CD1c-positive myeloid dendritic cell (primary cell): ENCODE data around the gene GLI3.

Experiments used
- DNase-seq: peaks from one replicate; pipeline ENCODE4 v3.0.0-alpha.2; 2016; ENCODE audit errors: extremely low spot score

Gene GLI3

DNA sequence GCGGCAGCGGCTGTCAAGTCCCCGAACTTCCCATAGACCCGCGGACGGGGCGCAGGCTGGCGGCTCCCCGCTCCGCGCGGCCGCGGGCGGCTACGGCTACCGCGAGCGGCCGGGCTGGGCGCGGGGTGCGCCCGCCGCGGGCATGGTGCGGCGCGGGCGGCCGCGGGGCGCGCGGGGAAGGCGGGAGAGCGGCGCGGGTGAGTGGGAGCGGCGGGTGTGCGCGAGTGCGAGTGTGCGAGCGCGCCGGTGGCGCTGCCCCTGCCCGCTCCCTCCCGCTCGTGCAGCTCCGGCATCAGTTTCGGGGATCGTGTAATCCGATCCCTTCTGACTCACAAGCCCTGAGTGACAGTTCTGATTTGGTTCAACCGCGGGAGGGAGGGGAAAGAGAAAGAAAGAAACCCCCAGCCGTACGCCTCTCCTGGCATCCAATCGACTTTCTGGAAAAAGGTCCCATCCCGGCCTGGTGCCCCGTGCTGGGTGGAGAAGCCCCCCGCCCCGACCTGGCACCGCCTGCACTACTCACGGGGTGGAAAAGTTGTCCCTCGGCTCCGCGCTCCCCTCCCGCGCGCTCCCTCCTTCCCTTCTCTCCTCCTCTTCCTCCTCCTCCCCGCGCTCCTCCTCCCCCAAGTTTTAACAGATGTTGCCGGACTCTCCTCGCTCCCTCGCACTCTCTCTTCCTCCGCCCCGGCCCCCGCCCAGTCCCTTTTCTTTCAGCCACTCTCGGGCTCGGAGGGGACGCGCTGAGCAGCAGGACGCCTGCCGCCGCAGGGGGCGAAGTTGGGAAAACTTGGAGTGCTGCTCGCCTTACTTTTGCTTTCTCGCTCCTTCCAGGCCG lies at the start of gene GLI3:
TSS of gene GLI3 (minus strand) at position 234 of the 835 bp plus-strand sequence. CDS start 13,956 bp downstream, outside the sequence.
- DNase-seq: no peak

DNA sequence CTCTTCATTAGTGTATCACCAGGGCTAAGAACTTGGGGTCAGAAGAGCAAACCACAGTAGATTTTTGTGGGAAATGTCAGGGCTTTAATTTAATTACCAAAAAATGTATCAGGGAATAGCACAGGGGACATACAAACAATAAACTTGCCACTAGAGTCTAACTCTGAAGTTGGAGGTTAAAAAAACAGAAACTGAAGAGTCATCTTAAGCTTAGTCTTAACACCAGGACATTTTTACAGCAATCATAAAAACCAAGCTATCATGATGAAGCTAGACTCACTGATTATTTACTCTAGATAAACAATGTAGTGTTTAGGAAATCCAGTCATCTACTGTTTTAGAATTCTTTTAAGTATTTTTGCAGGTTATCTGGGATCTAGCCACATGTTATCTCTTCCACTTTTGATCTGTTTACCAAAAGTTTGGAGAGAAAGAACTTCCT lies 48.4 kb upstream of the GLI3 start:
- DNase-seq: no peak

DNA sequence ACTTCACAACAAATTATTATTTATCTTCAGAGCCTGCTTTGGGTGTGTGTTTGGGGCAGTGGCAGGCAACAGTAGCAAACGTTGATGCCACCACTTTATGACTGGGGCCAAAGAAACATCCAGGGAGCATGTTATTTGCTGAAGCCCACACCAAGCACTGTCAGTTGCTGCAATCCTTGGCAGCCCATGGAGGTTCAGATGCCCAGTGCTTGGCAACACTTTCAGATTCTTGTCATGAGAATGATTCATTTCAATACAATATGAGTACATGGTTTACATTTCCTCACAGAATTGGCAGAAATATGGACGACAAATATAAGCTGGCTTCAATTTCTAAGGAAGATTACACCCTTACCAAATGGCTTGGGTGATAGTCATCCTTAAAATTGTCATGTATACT lies 46.5 kb upstream of the GLI3 start:
- no peak for DNase-seq

- DNase-seq: no peak
Observed at GRCh38 chr7:42278344-42278743, 41.3 kb upstream of the GLI3 start.

- peak; percentile 9 for DNase-seq
Observed at GRCh38 chr7:42274053-42274452, 37.0 kb upstream of the GLI3 start.

GRCh38 chr7:42272793-42273665 lies 36.0 kb upstream of the GLI3 start:
- DNase-seq: no peak

- DNase-seq: no peak
Observed at GRCh38 chr7:42269161-42269560, 32.2 kb upstream of the GLI3 start.

GRCh38 chr7:42264702-42265101 lies 27.7 kb upstream of the GLI3 start:
- DNase-seq: no peak

DNA sequence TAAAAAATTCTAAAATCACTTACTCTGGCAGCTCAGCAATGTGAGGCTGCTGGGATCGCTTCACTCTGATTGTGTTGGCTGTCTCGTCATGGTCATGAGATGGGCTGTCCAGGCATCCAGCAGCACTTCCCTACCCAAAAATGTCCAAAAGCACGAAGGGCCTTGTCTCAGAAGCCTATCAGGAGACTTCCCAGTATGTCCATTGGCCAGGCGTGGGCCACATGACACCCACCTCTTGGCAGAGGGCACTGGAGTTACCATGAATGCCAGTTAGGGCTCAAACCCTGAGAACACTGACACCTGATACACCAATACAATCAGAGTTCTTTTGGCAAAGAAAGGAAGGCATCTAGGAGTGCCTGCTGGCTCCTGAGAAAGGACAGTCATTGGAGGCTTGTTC lies 27.0 kb upstream of the GLI3 start:
- DNase-seq: no peak

DNA sequence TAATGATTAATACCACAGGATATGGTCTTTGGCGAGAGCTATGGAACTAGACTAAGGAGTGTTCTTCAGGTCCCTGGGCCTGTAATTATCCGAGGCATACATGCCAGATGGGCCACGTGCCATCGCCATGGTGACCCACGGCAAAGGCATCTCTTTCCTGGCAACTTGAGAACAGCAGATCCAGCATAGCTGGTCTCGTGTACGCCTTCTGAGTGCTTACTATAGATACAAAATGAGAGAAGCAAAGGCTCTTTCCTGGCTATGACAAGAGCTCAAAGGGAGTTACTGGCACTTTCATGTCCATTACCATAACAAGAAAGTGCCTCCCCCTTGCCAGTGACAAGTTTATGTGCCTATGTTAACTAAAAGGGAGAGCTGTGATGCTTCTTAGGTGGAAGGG lies 26.0 kb upstream of the GLI3 start:
- DNase-seq: no peak

GRCh38 chr7:42254217-42254616 lies 17.2 kb upstream of the GLI3 start:
- no peak for DNase-seq

DNA sequence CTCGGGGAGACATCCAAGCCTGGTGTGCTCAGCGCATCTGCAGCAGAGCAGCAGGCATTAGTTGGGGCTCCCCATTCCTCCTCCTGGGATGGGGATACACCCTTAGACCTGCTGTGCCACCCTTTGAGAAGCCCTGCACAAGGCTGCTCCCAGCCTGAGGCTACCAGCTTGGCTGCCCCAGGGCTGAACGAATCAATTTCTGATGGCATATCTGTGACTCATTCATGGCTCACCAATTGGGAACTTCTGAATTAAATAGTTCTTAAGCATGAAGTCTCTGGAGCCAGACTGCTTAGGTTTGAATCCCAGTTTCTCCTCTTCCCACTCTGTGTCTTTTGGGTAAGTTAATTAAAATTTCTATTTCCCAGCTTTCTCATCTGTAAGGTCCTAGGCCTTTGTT lies 16.3 kb upstream of the GLI3 start:
- DNase-seq: no peak

DNA sequence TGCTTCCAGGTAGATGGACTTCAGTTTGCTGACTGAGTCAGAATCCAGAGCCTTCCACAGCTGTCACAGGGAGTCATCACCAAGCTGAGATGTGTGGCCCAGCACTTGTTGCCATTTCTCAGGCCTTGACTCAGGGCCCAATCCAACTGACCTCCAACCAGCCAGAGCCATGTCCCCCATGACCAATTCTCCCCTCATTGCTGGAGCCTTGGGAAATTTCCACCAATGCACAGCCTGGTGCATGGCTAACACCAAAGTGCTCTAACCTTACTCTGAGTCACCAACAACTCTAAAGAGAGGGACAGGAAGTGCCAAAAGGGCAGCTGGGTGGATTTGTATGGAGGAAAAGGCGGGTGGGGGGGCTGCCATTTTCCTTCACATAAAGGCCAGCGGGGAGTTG lies 13.4 kb upstream of the GLI3 start:
- no peak for DNase-seq

- no peak for DNase-seq
Observed at GRCh38 chr7:42248579-42248978, 11.6 kb upstream of the GLI3 start.

DNA sequence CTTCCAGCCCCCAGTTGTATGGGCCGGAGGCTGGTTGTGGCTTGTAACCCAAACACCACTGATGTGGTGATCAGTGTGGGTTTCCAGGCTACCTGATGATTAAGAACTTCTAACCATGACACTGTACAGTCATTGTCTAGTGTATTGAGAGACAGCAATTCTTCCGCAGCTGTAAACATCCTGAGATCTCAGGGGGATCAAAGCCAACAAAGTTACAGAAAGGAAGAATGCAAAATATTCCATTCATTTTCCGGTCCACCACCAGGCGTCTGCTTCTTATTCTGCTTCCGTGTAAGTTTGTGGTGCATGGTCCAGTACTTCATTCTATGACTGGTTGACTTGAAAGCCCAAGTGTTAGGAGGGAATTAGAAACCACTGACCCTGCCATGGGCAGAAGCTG lies 10.3 kb upstream of the GLI3 start:
- no peak for DNase-seq

GRCh38 chr7:42244828-42245227 lies 7.8 kb upstream of the GLI3 start:
- no peak for DNase-seq

DNA sequence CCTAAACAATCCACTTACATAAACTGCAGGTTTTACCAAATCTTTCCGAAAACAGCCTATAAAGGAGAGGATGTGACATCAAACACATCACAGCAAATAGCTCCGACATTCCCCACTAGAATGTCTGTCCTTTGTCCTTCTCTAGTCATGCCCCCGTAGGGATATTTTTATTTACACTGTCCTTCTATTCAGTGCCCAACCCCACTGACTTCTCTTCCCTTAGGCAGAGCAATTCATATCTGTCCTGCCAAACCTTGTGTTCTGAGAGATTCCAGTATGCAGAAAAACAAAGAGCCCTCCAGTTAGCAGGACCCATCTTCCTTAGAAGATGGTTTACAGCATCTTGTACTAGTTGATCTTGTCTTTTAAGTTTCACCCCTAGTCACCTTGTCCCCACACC lies 5.4 kb upstream of the GLI3 start:
- no peak for DNase-seq

DNA sequence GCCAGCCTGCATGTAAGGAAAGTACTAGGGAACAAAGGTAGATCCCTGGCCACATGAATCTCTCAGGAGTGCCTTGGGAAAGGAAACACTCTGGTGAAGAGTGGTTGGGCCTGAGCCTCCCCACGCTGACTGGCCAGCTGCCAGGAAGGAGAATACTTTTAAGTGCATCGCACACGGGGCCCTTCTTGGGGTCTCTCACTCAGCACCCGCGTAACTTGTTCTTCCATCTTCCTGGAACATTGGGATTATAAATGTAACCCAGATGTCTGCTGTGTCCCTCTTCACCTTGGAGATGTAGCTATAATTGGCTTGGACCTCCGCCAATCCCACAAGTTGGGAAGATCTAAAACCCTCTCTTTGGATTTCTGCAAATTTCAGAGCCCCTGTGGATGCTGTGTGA lies 4.4 kb upstream of the GLI3 start:
- no peak for DNase-seq

GRCh38 chr7:42240416-42240815 lies 3.4 kb upstream of the GLI3 start:
- DNase-seq: no peak

DNA sequence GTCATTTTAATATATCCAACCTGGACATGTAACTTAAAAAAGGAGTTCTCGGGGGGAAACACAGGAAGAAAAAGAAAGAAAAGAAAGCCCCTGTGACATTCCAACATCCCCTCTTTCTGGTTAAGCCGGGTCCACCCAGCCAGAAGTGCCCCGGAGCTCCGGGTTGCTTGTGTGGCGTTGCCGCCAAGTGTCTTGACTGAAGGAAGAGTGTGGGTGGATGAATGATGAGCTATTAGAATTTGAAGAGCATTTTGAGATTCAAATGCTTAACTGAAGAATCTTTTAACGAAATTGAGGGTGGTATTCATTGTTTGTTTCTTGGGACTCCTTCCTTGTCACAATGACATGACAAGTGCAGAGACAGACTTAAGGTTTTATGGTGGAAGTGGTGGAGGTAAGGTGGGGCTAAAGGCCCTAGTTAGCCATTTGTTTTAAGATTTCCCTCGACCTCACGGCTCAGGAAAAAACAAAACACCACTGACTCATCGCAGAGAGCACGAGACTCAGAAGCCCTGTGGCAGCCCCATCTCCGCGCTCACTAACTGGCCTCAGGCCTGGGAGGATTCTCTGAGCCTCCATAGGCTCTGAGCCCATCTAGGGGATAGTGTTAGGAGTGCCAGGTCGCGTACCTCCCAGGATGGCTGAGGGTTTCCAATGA lies 1.8 kb upstream of the GLI3 start:
- no peak for DNase-seq

- DNase-seq: no peak
Observed at GRCh38 chr7:42237811-42238541, 967 bp upstream of the GLI3 start.
